MM.1S (cell line): Measurements from ENCODE around the gene DONSON.

Experiments
- EZH2 ChIP-seq: fragments of 300-600 bp; sonication (generic); optimal IDR thresholded peaks from 2 replicates; pipeline ENCODE3; 2017; ENCODE audit warnings: low read depth, mild to moderate bottlenecking, antibody characterized with exemption, low read length, mixed read lengths
- EZH2phosphoT487 ChIP-seq: fragments of 300-600 bp; sonication (generic); IDR thresholded peaks from 2 replicates; pipeline ENCODE4 v1.6.1; 2018; ENCODE audit warnings: antibody characterized with exemption, low read length
- TF ChIP-seq, protein P1 (sequence below): fragments of 300-600 bp; sonication (generic); IDR thresholded peaks from 2 replicates; pipeline ENCODE4 v1.5.1; 2016; ENCODE audit warnings: antibody characterized with exemption, low read length, mixed read lengths

DNA sequence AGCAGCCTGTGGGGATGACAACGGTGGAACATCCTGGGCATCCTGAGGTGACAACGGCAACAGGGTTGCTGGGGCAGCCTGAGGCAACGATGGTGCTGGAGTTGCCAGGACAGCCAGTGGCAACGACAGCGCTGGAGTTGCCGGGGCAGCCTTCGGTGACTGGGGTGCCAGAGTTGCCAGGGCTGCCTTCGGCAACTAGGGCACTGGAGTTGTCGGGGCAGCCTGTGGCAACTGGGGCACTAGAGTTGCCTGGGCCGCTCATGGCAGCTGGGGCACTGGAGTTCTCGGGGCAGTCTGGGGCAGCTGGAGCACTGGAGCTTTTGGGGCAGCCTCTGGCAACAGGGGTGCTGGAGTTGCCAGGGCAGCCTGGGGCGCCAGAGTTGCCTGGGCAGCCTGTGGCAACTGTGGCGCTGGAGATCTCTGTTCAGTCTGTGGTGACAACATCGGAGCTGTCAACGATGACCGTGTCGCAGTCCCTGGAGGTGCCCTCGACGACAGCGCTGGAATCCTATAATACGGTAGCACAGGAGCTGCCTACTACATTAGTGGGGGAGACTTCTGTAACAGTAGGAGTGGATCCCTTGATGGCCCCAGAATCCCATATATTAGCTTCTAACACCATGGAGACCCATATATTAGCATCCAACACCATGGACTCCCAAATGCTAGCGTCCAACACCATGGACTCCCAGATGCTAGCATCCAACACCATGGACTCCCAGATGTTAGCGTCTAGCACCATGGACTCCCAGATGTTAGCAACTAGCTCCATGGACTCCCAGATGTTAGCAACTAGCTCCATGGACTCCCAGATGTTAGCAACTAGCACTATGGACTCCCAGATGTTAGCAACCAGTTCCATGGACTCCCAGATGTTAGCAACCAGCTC lies 37.5 kb downstream of the DONSON start:
- TF ChIP-seq EZH2phosphoT487 (no peak), EZH2 (no peak)
- TF ChIP-seq, protein P1, sequence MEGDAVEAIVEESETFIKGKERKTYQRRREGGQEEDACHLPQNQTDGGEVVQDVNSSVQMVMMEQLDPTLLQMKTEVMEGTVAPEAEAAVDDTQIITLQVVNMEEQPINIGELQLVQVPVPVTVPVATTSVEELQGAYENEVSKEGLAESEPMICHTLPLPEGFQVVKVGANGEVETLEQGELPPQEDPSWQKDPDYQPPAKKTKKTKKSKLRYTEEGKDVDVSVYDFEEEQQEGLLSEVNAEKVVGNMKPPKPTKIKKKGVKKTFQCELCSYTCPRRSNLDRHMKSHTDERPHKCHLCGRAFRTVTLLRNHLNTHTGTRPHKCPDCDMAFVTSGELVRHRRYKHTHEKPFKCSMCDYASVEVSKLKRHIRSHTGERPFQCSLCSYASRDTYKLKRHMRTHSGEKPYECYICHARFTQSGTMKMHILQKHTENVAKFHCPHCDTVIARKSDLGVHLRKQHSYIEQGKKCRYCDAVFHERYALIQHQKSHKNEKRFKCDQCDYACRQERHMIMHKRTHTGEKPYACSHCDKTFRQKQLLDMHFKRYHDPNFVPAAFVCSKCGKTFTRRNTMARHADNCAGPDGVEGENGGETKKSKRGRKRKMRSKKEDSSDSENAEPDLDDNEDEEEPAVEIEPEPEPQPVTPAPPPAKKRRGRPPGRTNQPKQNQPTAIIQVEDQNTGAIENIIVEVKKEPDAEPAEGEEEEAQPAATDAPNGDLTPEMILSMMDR: no peak
